ENCODE data around the gene INSIG1.
A peak's percentile ranks its signal among the peaks of the same experiment; 100 is the strongest.

Gene INSIG1

GRCh38 chr7:155352753-155353115 is 55.1 kb downstream of the INSIG1 start:
- no peak for DNase-seq

- DNase-seq, result no peak
Observed at GRCh38 chr7:155353256-155353897, 55.7 kb downstream of the INSIG1 start.

GRCh38 chr7:155354371-155355048 is 56.8 kb downstream of the INSIG1 start:
- DNase-seq, result no peak

- no peak for DNase-seq
Observed at GRCh38 chr7:155355176-155355575, 57.5 kb downstream of the INSIG1 start.

GRCh38 chr7:155355745-155356144 is 58.1 kb downstream of the INSIG1 start:
- no peak for DNase-seq

- DNase-seq, result peak; percentile 8
Observed at GRCh38 chr7:155356323-155357105, 58.8 kb downstream of the INSIG1 start.

GRCh38 chr7:155357573-155358041 is 59.9 kb downstream of the INSIG1 start:
- no peak for DNase-seq

- DNase-seq, result no peak
Observed at GRCh38 chr7:155358066-155358947, 60.6 kb downstream of the INSIG1 start.

- no peak for DNase-seq
Observed at GRCh38 chr7:155358948-155359712, 61.5 kb downstream of the INSIG1 start.
